IPS-20b (cell line): ENCODE measurements around the gene ATG4B.

Source experiments
- H3K27ac ChIP-seq: one replicate; pipeline ENCODE4 v1.5.1; 2013; ENCODE audit warnings: low read length
- H3K27me3 ChIP-seq: 2 replicates; pipeline ENCODE4 v1.6.1; 2013; ENCODE audit warnings: mild to moderate bottlenecking, low read length, inconsistent platforms; ENCODE audit not compliant: insufficient read depth
- H3K36me3 ChIP-seq: 2 replicates; pipeline ENCODE4 v1.6.1; 2013; ENCODE audit warnings: low read depth, mild to moderate bottlenecking, inconsistent platforms, low read length, moderate library complexity; ENCODE audit not compliant: insufficient read depth
- H3K4me1 ChIP-seq: 2 replicates; pipeline ENCODE4 v1.6.1; 2013; ENCODE audit warnings: mild to moderate bottlenecking, control low read depth, inconsistent platforms, low read length, moderate library complexity; ENCODE audit not compliant: insufficient read depth
- H3K4me3 ChIP-seq: 2 replicates; pipeline ENCODE4 v1.5.1; 2013; ENCODE audit warnings: mild to moderate bottlenecking, low read length, inconsistent platforms
- H3K9ac ChIP-seq: 2 replicates; pipeline ENCODE4 v1.6.1; 2013; ENCODE audit warnings: low read depth, mild to moderate bottlenecking, inconsistent platforms, low read length, moderate library complexity
- H3K9me3 ChIP-seq: 2 replicates; pipeline ENCODE4 v1.6.1; 2013; ENCODE audit warnings: mild to moderate bottlenecking, low read depth, low read length, inconsistent platforms; ENCODE audit not compliant: insufficient read depth

The ATG4B gene

GRCh38 chr2:241720560-241720959 is 83.1 kb downstream of the ATG4B start:
- Histone ChIP-seq H3K9me3 (peaks cover 16% of the 10 kb centered on the region), H3K9ac (no peak overlapping the region), H3K27ac (no peak overlapping the region), H3K4me1 (no peaks in the 10 kb centered on the region), H3K27me3 (no peaks in the 10 kb centered on the region), H3K36me3 (peaks cover 89% of the 10 kb centered on the region), H3K4me3 (no peak overlapping the region)

DNA sequence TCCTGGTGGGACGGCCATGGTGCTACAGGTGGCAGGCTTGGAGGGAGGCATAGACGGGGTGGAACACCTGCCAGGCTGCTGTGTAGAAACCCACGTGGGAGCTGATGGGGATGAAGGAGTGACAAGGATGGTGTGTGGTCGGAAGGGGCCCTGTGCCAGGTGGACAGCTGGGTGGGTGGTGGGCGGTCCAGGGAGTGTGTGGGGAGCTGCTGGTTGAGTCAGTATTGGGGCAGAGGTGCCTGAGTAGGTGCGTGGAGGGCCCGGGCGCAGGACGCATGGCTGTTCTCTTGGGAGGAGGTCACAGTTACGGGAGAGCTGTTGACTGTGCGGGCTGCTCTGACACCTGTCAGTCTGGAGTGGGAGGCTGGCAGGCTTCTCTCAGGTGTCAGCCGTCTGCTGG is 84.4 kb downstream of the ATG4B start:
- peaks cover 16% of the 10 kb centered on the region for H3K9me3 ChIP-seq
- peaks cover 86% of the 10 kb centered on the region for H3K36me3 ChIP-seq
- H3K27ac ChIP-seq, result no peak overlapping the region
- no peak overlapping the region for H3K4me3 ChIP-seq
- no peaks in the 10 kb centered on the region for H3K4me1 ChIP-seq
- H3K27me3 ChIP-seq, result no peaks in the 10 kb centered on the region
- no peak overlapping the region for H3K9ac ChIP-seq

GRCh38 chr2:241722896-241723454 is 85.5 kb downstream of the ATG4B start:
- Histone ChIP-seq H3K9me3 (peaks cover 16% of the 10 kb centered on the region), H3K9ac (no peak overlapping the region), H3K4me1 (no peaks in the 10 kb centered on the region), H3K27me3 (no peaks in the 10 kb centered on the region), H3K36me3 (peaks cover 77% of the 10 kb centered on the region), H3K27ac (no peak overlapping the region), H3K4me3 (no peak overlapping the region)
